CD4-positive, alpha-beta T cell treated with Interleukin-15 for 4 hours (primary cell): ENCODE results near the gene VMP1.
"Not testable (repeated sequence)": the region's sequence is repeated elsewhere in the genome, so short reads cannot be mapped to it uniquely, and the experiment has no call there.

ENCODE experiments used
- DNase-seq: peaks from one replicate; pipeline ENCODE4 v3.0.0-alpha.2; 2020; ENCODE audit warnings: low spot score

The VMP1 gene

GRCh38 chr17:59841091-59841881, 133.8 kb downstream of the VMP1 start:
- DNase-seq: peak; percentile 66

DNA sequence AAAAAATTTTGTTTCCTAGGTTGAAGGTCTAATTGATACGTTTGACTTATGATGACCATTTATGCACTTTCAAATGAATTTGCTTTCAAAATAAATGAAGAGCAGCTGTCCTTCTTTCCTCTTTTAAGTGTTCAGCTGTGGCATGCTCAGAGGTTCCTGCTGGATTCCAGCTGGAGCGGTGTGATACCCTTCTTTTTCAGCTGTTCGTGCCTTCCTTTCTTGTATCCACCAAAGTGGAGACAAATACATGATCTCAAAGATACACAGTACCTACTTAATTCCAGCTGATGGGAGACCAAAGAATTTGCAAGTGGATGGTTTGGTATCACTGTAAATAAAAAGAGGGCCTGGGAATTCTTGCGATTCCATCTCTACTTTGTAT, 134.4 kb downstream of the VMP1 start:
- peak; percentile 14 for DNase-seq

DNA sequence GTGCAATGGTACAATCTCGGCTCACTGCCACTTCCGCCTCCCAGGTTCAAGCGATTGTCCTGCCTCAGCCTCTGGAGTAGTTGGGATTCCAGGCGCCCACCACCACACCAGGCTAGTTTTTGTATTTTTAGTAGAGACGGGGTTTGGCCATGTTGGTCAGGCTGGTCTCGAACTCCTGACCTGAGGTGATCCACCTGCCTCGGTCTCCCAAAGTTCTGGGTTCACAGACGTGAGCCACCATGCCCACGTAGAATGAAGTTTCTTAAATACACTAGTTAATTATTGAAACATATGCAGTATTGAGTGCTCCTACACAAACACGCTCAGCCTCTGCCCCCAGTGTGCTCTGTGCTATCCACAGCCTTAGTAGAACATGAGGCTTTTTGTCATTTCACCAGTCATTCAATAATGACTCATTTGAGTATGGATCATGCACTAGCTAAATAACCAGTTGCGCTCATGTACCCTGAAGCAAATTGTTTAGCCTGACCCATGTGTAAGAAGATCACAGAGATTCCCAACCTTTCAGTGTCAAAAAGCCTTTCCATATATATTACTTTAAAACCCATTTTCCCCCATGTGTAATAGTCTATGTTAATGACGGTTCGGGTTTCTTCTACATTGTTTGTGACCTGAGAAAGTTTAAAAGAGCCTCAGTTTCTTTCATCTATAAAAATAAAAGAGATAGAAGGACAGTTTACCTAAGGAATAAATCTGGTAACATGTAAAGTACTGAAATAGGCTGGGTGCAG, 135.6 kb downstream of the VMP1 start:
- peak; percentile 81 for DNase-seq

- no peak for DNase-seq
Measured at GRCh38 chr17:59844884-59845594, 137.6 kb downstream of the VMP1 start.

DNA sequence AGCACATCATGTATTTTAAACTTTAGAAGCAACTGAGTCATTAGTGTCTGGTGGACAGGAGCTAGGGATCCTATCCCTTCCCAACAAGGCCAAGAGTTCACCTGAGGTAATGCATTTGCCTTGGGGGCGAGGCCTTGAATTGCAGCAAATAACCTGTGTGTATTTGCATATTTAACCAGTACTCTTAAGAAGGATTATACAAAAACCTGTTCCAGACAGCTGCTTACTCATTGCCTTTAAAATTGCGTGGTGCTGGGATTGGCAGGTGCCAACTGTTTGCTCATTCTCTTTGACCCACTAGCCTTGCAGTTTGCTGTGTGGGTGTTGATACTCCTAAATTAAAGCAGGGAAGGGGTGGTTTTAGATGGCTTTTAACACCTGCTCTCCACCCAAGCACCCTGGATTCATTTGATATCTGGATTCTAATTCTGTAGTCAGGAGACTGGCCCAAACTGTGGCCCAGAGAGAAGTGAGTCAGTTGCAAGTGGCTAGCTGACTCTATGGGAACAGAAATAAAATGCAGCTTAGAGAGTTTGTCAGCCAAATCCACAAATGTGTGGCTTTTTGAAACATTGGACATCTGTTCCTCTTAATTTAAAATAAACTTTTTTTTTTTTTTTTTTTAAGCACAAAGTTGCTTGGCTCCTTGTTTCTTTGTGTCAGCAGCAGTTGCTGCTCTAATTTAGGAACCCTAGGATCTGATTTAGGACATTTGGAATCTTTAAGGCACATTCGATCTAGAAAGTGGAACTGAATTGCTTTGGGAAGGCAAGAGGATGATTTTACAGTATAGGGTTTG, 138.3 kb downstream of the VMP1 start:
- peak; percentile 69 for DNase-seq

DNA sequence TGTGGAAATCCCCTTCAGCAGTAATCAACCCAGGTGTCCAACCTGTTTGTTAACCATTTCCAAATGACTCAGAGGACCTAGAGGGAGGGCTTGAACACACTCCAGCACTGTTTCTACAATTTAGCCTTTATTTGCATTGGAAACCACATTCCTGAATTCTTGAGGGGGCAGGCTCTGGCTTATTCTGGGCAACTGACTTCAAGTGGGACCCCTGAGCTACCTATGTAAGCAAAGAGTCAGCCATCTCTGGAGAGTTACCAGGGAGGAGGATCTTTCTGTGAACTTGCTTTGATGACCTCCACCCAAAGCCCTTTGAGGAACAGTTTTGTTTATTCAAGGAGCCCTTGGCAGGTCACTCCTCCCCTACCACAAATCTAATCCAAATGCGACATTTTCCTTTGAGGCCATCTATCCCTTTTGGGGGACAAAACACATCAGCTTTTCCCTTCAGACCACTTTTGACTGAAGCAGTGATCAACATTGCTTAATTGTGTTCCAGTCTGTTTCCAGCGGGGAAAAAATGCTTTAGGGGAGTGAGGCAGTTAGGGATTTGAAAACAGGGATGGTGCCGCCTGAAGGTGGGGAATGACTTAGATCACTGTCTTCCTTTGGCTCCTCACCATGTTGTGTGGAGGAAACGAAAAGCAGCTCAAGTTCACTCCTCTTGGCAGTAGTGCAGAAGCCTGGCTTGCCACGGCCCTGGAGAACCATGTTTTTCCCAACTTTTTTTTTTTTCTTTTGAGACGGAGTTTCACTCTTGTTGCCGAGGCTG, 139.1 kb downstream of the VMP1 start:
- peak; percentile 75 for DNase-seq

- no peak for DNase-seq
Measured at GRCh38 chr17:59848385-59848668, 140.9 kb downstream of the VMP1 start.

- peak; percentile 21 for DNase-seq
Measured at GRCh38 chr17:59848778-59849177, 141.3 kb downstream of the VMP1 start.

GRCh38 chr17:59850311-59850710, 142.9 kb downstream of the VMP1 start:
- not testable (repeated sequence) for DNase-seq

DNA sequence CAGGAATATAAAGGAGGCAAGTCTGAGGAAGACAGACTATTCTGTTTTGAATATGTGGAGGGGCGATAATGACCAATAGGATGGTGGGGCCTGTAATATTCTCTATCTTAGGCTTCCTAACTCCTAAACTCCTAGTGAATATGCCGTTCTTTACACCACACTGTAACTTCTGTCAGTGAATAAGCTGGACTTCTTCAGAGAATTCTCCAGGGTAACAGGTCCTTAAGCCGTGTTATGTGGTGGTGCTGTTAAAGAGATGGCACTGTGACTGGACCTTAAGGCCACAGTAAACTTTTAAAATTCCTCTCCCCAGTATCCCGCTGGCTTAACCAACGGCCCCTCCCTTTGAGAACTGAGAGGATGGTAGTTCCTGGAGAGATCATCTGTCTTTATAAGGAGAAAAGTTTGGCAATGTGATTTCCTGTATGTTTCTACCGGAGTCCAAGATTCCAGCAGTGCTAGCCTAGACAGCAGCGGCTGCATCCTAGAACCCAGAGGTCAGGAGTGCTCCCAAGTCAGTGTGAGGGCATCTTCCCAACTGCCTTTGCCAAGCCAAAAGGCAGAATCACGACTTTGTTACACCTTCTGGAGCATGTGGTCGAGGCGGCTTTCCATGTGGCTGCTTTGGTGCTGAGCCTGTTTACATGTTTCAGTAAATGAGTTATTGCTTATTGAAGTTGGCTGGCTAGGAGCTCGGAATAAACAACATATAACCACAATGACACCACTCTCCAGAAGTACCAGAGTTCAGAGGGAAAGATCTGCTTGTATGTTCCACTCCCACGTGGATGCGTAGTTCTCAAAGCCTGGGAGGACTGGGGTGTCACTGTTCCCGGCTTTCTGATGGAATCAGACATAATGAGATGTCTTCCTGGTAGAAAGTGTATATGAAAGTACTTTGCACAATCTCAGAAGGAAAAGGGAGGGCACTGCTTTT, 144.3 kb downstream of the VMP1 start:
- no peak for DNase-seq

- not testable (repeated sequence) for DNase-seq
Measured at GRCh38 chr17:59852847-59853167, 145.4 kb downstream of the VMP1 start.

GRCh38 chr17:59853168-59853918, 145.9 kb downstream of the VMP1 start:
- peak; percentile 82 for DNase-seq

DNA sequence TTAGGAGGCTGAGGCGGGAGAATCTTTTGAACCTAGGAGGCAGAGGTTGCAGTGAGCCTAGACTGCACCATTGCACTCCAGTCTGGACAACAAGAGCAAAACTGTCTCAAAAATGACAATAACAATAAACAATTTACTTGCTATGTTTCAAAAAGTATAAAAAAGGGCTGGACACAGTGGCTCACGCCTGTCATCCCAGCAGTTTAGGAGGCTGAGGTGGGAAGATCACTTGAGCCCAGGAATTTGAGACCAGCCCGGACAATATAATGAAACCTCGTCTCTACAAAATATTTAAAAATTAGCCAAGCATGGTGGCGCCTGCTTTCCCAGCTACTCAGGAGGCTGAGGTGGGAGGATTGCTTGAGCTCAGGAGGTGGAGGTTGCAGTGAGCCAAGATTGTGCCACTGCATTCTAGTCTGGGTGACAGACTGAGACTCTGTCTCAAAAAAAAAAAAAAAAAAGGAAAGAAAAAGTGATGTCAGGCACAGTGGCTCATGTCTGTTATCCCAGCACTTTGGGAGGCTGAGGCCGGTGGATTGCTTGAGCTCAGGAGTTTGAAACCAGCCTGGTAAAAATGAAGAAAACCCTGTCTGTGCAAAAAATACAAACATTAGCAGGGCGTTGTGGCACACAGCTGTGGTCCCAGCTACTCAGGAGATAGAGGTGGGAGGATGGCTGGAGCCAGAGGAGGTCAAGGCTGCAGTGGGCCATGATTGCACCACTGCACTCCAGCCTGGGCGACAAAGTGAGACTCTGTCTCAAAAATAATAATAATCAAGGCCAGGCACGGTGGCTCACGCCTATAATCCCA, 146.7 kb downstream of the VMP1 start:
- not testable (repeated sequence) for DNase-seq

- no peak for DNase-seq
Measured at GRCh38 chr17:59856859-59857794, 149.7 kb downstream of the VMP1 start.

- no peak for DNase-seq
Measured at GRCh38 chr17:59858167-59858816, 150.8 kb downstream of the VMP1 start.

- DNase-seq: no peak
Measured at GRCh38 chr17:59858932-59859331, 151.5 kb downstream of the VMP1 start.

DNA sequence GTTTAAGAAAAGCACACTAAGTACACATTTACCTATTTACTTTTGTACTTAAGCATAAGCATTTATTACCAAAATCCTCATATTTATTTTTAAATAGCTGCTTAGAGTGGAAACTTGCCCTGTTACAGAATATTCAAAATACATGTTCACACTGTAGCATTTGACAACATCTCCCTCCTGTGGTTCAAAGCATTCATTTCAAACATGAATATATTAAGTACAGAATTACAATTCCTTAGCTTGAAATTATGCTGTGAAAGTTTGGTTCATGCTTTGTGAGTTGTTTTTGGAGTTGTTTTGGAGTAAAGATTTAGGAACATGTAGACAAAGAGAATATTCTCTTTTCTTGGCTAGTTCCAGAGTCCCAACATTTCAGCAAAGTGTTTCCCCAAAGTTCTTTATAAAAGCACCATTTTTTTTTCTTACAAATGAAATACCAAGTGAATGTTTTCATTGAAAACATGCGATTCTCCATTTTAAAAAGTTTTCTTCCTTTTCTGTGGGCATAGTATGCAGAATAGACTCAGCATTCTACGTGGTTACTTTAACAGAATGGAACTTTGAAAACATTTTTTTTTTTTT, 152.1 kb downstream of the VMP1 start:
- peak; percentile 66 for DNase-seq
